NCI-H1436 (cell line): ENCODE measurements around the gene AP1AR.
"Not testable (repeated sequence)": the region's sequence is repeated elsewhere in the genome, so short reads cannot be mapped to it uniquely, and the experiment has no call there.

Source experiments
- DNase-seq: peaks from one replicate; lab custom pipeline; 2025; lab: John Stamatoyannopoulos, UW

AP1AR gene, protein sequence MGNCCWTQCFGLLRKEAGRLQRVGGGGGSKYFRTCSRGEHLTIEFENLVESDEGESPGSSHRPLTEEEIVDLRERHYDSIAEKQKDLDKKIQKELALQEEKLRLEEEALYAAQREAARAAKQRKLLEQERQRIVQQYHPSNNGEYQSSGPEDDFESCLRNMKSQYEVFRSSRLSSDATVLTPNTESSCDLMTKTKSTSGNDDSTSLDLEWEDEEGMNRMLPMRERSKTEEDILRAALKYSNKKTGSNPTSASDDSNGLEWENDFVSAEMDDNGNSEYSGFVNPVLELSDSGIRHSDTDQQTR

DNA sequence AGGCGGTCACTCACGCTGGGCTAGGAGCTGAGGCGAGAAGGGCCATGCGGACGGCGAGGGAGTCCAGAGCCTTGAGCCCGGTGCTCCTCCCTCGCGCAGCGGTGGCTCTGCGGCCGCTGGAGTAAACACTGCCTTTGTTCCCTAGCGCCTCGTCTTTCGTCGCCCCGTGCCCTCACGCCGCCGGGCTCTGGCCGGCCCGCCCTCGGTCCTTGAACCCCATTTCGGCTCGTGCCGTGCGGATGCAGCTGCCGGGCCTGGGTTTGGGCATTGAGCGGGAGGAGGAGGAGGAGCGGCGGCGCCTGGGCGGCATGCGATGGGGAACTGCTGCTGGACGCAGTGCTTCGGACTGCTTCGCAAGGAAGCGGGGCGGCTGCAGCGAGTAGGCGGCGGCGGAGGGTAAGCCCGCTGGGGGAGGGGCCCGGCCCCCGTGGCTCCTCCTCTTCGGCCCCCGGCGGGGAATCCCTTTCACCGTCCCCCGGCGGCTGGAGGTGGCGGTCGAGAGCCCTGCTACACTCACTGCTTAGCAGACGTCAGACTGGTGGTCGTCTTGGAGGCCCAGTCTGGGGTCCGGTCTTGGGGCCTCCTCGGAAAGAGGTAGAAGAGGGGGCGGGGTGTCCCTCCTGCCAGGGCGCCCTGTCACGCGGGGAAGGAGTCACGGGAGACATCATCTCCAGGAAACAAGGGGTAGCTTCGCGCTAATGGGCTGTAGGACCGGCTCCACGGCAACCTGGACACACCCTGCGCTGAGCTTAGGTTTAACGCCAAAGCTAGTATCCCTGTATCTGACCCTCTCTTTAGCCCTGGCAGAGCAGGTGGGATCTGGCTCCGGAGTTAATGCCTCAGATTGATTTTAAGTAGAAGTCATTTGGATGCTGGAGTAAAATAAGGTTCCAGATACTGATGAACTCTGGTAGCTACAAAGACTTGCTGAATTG is at the start of gene AP1AR:
TSS of gene AP1AR (plus strand) at position 9 of the 935 bp plus-strand sequence. CDS start at position 314, 305 bp downstream.
- peak; percentile 72 for DNase-seq

DNA sequence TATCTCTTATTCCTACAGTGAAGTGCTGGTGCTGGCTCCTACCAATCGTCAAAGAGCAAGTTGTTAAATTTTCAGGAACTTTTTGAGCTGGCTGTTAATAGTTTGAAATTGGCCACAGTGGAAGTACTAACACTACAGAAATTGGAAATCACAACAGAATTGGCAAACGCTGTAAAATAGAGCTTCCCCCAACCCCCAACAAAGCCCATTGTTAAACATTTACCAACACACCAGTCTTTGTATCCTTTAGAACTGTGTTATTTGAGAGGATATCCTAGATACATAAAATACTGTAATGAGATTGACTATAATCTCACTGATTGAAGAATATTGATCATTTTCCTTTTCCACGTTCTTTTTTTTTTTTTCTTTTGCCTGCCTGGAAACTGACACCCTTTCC is 49.0 kb upstream of the AP1AR start:
- no peak for DNase-seq

DNA sequence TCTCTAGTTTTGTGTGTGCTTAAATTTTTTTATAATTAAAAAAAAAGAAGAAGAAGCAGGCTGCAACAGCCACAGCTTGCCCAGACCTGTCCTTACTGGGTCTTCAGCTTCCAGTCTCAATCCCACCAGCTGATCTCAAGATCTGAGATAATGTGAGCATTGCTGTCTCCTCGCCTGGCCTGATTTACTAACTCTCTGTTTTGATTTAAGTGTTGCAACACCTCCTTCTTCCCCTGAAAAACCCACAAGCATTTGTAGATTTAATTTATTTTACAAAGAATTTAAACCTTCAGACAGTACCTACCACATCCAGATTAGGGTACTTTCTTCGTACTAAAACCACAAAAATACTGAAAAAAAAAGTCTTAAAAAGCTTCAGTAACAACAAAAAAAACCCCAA is 48.3 kb upstream of the AP1AR start:
- DNase-seq: no peak

DNA sequence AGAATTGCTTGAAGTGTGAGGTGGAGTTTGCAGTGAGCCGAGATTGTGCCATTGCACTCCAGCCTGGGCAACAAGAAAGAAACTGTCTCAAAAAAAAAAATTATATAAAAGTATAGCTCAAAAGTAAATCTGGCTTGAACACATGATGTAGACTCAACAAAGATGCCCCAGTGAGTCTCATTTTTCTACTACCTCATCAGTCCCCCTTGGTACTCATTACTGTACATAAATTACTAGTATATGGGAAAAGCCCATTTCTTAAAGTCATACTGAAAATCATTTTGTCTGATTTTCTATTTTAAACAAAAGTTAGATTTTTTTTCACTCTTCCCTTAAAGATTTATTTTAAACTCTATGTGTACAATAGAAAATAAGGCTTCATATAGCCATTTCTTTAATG is 47.1 kb upstream of the AP1AR start:
- no peak for DNase-seq

DNA sequence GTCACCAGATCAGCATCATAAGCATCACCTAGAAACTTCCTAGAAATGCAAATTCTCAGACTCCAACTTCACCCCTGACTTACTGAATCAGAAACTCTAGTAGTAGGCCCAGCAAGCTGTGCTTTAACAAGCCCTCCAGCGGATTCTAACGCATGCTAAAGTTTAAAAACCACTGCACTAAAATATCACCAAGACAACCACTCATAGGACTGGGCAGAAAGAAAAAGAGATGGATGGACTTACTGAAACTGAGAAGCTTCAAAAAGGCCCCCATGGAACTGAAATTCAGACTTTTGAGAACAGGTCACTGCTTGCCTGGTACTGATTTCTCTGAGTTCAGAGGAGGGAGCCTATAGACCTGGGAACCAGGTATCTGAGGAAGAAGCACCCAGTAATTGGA is 46.3 kb upstream of the AP1AR start:
- no peak for DNase-seq

DNA sequence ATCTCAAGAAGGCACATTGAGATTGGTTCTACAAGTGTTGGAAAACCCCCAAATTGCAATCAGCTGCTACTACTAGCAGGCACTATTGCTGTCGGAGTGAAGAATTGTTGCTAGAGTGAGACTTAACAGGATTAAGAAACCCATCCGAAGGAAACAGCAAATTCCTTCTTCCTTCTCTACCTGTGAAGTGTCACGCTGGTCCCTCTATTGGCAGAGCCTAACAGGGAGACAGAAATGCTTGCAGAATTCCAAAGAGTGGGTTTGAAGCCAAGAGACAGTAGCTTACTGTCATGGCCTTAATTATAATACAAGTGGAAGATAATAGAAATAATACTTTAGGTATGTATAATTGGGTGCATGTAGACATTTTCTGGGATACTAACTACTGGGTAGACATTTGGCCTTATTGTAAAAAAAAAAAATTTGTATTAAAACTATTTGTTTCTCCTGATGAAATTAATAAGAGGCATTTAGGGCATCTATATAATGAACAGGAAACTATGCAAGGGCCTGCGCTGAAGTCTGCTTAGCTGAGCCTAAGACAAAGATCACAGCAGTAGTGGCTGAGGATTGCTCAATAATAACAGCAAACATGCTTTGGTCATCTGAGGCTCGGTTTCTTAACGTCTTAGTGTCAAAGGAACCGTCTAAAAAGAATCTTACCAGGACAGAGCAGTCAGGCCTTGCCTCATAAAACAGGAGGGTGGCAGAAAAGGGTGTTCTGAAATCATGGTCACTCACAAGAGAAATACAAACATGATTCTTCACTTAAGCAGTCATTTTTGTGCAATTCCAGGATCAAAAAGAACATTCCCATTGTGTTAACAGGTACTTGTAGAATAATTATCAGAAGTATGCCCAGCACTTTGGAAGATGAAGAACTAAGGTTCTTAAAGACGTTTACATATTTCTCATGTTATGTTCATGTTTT is 45.6 kb upstream of the AP1AR start:
- no peak for DNase-seq

DNA sequence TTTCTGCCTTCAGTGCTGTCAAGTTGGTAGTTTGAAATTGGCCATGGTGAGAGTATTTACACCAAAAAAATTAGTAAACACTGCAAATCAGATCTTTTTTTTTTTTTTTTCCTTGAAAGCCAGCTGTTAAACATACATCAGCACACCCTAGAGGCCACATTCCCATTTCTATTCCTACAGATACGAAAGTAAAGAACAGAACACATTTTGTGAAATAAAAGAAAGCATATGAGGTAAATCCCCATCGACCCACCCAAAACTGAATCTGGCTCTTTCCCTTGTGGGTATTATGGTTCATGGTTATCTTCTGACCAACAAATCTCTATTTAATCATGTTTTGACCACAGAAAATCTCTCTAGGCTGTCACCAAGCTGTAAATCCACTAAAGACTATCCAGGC is 41.8 kb upstream of the AP1AR start:
- no peak for DNase-seq

DNA sequence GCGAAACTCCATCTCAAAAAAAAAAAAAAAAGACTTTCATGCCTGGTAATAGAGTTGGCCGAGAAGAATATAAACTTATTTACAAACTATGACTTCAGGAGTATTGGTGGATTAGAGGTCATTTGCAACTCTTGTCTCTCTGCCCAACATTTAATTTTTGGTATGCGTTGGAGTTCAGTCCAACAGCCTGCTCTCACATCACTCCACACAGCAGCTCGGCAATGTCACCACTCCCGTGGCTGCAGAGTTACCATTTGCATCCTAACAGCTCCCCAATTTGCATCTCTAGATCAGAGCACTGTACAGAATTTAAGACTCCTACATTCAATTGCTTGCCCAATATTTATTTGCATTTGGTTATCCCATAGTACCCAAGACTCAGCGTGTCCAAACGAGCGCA is 40.9 kb upstream of the AP1AR start:
- DNase-seq: no peak

DNA sequence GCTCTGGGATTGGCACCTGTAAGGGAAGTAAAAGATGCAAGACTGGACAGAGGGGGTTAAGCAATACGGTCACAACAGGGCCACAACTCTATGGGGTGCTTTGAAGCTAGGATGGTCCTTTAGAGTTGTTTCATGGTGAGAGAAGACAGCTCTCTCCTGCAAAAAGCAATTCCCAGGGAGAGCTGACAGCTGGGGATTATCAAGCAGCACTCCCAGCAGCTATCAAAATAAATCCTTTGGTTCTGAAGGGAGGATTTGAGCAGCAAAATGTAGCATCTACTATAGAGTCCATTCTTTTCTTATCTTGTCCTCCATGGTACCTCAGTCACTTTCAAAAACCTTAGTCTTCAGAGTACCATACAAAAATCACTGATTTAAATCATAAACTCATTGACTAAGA is 35.1 kb upstream of the AP1AR start:
- no peak for DNase-seq

DNA sequence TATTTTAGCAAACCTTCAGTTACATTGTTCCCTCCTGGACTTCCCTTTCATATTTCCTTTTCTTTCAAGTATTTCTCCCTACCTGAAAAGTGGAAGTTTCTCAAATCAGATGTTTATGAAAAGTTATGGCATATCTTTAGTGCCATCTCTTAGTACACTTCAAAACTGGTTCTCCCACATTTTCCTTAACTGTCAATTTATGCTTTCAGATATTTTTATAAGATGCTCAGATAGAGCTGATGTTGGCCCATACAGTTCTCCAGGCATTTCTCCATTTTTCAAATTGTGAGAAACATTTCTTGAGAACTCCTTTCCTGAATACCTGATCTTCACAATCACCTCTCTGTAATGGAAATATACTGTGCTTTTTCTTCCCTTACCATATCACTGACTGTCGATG is 32.5 kb upstream of the AP1AR start:
- DNase-seq: no peak

DNA sequence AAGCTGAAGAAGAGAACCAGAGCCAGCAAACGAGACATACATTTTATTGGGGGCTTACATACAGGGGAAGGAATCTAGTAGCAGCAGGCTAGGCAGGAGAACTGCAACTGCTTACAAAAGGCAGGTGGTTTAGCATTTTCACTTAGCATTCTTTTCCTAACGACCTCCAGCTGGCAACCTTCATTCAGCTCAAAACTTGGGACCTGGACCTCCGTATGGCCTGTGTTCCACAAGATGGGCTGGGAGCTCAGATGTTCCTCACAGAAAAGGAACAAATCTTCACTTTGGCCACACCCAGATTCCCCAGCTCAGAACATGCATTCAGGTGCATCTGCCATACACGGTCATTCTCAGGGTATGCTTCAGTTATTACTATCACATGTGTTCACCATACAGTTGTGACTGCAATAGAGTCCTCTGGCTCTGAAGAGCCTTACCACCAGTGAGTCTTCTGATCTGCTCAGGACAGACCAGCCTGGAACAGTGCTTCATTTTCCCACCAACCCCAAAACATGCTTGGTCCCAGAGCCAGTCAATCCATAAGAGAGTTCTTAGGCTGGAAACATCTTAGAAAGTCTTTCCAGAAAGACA is 29.6 kb upstream of the AP1AR start:
- no peak for DNase-seq

DNA sequence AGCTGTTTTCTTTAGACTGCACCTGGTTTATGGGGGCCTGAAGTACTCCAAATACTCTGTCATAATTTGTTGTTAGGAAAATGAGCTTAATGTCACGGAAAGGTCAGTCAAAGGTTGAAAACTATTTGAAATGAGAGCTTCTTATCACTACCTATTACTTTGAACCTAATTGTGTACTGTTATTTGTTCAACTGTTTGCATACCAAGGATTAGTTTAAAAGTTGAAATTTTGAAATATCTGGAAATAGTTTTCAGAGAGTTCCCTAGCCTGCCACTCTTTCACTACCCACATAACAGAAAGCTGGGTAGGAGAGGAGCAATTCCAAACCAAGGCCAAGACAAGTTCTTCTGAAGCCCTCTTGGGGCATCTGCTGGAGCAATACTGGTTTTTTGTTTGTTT is 28.0 kb upstream of the AP1AR start:
- DNase-seq: no peak

DNA sequence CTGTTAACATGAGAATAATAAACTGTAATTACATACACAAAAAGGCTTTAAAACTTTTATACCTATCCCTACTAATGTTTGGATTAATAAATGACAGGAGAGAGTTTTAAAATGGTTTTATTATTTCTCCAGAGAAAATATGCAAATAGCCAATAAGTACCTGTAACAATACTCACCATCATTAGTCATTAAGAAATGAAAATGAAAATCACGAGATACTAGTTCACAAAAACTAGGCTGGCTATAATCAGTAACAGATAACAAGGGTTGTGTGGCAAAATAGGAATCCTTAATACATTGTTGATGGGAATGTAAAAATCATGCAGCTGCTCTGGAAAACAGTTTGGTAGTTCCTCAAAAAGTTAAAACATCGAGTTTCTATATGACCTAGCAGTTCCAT is 25.2 kb upstream of the AP1AR start:
- no peak for DNase-seq

DNA sequence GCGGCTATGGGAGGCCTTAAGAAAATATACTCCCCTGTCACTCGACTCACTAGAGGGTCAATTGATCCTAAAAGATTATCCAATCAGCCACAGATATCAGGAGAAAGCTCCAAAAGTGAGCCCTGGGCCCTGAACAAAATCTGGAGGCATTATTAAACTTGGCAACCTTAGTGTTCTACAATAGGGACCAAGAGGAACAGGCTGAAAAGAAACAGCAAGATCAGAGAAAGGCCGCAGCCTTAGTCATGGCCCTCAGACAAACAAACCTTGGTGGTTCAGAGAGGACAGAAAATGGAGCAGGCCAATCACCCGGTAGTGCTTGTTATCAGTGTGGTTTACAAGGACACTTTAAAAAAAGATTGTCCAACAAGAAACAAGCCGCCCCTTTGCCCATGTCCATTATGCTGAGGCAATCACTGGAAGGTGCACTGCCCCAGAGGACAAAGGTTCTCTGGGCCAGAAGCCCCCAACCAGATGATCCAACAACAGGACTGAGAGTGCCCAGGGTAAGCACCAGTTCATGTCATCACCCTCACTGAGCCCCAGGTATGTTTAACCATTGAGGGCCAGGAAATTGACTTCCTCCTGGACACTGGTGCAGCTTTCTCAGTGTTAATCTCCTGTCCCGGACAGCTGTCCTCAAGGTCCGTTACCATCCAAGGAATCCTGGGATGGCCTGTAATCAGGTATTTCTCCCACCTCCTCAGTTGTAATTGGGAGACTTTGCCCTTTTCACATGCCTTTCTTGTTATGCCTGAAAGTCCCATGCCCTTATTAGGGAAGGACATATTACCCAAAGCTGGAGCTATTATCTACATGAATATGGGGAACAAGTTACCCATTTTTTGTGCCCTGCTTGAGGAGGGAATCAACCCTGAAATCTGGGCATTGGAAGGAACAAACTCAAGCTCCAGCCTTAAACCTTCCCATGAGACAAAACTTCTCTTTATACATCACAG is 23.2 kb upstream of the AP1AR start:
- not testable (repeated sequence) for DNase-seq

DNA sequence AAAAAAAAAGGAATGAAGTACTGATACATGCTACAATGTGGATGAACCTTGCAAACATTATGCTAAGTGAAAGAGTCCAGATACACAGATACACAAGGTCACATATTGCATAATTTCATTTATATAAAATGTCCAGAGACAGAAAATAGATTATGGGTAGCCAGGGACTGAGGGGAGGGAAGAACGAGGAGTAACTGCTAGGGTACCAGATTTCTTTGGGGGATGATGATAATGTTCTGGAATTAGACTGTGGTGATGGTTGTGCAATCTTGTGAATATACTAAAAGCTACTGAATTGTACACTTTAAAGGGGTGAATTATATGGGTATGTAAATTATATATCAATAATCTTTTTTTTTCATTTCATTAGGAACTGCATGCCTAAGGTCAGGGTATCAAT is 20.8 kb upstream of the AP1AR start:
- DNase-seq: no peak

DNA sequence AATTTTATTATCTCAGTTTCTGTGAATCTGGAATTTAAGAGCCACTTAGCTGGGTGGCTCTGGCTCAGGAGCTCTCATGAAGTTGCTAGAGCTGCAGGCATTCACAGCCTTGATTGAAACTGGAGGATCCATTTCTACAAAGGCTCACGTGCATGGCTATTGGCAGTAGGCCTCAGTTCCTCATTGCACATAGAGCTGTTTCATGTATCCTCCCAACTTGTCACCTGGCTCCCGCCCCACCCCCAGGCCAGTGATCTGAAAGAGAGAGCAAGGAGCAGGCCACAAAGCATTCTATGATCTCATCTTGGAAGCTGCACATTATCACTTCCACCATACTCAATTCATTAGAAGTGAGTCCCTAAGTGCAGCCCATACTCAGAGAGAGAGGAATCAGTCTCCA is 18.5 kb upstream of the AP1AR start:
- DNase-seq: no peak

DNA sequence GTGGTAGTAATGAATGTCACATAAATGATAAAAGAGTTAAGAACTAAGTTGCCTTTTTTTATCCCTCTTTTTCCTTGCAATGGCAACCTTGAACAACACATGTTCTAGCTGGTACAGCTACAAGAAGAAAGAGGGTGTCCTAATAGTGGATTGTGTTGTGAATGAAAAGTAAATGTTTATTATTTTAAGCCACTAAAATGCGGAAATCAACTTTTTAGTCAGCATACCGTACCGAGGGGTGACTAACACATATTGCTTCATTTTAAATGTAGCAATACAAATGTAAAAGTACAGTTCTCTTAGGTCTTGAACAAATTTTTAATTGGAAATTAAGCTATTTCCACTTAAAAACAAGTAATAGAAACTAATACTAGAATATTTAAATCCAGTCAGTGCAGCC is 17.7 kb upstream of the AP1AR start:
- no peak for DNase-seq

DNA sequence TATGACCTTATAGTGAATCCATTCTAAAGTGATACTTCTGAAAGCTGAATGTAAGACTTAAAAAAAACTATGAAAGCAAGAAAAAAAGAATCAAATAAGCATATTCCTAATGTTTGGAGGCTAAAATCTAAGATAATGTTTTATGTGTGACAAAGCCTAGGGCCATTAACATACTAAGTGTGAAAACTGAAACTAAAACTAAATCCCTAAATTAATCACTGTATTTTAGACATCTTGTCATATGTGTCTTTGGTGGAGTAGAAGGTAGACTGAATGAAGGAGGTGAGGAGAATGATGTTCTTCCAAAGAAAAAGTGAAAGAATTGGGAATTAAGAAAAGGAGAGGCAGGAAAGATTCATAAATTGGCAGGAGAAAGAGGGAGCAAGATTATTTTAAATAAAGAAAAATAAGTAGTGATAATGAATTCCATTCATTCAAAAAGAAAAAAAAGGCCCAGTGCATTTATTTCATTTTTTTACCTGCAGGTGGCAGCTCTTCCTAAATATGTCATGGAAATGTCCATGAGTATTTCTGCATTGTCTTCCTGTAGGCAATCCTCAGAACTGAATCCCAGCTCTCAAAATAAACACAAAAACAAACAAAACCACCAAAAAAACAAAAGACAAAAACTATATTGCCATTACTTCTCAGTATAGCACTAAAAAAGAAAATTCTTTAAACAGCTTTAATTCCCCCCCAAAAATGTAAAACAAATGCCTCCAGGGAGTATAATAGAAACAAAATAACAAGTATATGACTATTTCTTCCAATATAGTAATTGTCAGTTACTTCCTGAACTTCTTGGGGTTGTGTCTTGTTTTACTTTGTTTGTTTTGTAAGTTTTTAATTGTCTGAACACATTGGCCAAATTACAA is 17.0 kb upstream of the AP1AR start:
- DNase-seq: peak; percentile 8

DNA sequence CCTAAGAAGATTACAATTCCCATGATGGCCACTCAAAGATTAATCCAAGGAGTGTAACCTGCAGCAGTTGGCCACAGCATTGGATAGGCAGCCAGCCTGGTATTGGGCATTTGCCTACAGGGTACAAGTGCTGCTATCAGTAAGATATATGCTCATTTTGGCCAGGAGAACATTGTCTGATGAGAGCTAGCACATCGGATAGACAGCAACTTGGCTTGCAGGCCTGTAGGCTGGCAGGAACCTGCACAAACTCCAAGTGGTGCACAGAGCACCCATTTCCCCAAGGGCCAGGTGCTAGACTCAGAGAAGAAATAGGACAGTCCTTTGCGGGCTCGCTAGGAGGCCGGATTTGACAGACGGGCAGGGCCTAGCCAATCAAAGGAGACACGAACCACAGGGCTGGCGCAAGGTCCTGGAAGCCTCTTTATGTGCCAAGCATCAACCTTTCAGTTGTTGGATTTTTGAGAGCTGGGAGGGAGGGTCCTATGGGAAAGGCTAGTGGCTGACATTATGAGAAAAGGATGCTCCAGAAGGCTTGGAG is 11.7 kb upstream of the AP1AR start:
- no peak for DNase-seq
